ENCODE data around the gene CARD14.

DNA sequence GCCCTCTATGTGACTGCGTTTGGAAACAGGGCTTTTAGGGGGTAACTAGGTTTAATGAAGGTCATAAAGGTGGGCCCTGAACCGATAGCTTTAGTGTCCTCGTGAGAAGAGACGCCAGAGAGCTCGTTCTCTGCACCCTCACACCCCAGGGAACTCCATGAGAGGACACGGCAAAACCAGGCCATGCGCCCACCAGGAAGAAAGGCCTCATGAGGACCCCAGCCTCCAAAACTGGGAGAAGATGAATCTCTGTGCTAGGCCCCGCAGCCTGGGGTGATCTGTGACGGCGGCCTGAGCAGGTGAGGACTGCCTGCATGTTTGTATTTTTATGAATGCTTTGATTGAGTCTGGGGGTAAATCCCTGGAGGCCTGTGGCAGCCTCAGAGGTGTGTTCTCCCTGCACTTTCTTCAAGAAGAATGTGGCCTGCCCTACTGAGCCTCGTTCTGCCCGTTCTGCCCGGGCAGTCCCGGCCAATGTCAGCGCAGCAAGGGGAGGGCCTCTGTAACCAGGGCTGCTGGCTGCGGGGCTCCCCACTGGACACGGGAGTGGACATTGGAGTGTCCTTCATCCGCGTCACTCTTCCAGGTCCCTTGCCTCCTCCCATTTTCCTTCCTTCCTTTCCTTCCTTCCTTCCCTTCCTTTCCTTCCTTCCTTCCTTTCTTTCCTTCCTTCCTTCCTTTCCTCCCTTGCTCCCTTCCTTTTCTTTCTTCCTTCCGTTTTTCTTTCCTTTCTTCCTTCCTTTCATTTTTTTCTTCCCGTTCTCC is 84.0 kb downstream of the CARD14 start:
- TF ChIP-seq, protein P1, sequence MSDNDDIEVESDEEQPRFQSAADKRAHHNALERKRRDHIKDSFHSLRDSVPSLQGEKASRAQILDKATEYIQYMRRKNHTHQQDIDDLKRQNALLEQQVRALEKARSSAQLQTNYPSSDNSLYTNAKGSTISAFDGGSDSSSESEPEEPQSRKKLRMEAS (IDR thresholded peaks at IDR 0.05; ENCODE audit: low read depth, low read length) = no peak
- TF ChIP-seq, protein P2, sequence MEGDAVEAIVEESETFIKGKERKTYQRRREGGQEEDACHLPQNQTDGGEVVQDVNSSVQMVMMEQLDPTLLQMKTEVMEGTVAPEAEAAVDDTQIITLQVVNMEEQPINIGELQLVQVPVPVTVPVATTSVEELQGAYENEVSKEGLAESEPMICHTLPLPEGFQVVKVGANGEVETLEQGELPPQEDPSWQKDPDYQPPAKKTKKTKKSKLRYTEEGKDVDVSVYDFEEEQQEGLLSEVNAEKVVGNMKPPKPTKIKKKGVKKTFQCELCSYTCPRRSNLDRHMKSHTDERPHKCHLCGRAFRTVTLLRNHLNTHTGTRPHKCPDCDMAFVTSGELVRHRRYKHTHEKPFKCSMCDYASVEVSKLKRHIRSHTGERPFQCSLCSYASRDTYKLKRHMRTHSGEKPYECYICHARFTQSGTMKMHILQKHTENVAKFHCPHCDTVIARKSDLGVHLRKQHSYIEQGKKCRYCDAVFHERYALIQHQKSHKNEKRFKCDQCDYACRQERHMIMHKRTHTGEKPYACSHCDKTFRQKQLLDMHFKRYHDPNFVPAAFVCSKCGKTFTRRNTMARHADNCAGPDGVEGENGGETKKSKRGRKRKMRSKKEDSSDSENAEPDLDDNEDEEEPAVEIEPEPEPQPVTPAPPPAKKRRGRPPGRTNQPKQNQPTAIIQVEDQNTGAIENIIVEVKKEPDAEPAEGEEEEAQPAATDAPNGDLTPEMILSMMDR (IDR thresholded peaks at IDR 0.05; ENCODE audit: low read depth, low read length) = no peak
- TF ChIP-seq POLR2A (IDR thresholded peaks at IDR 0.05; ENCODE audit: extremely low read depth, insufficient read length) = no peak
- TF ChIP-seq MYC (IDR thresholded peaks at IDR 0.05; ENCODE audit: low read depth, low read length) = no peak

Data from NB4 (cell line).